Measurements from ENCODE around the gene KCNAB1. TPM values are rescaled to one million over a fixed set of nuclear protein-coding genes. Genes with fewer than 3 reads are reported as not detected.

Gene KCNAB1
- total RNA-seq, 1 experiment from 2014 or later: not detected

- no peaks in the 10 kb centered on the region for H3K4me1 ChIP-seq (ENCODE audit: control insufficient read depth in 1 of 2, insufficient read depth in 2 of 2, low read length in 2 of 2)
- ChIA-PET RAD21 (ENCODE audit: low non-redundant PET in 1 of 2, low total read pairs in 2 of 2, uncharacterized antibody in 2 of 2, unreplicated experiment in 2 of 2) (no interaction called here), POLR2A (no interaction called here), CTCF (no interaction called here)
- BruUV-seq (replicated peaks): no TSS peak
- H3K4me2 ChIP-seq (ENCODE audit: low read length): no peak overlapping the region
- H3K27ac ChIP-seq (ENCODE audit: low read depth, low read length): no peak overlapping the region
- DNase-seq (ENCODE audit: low read depth, low spot score) (no peak), ATAC-seq (no peak)
- no peaks in the 10 kb centered on the region for H4K20me1 ChIP-seq (ENCODE audit: insufficient read depth)
- H3K79me2 ChIP-seq (ENCODE audit: insufficient read depth, low read length): no peaks in the 10 kb centered on the region
- no peak overlapping the region for H3K4me3 ChIP-seq (replicated peaks in 1 of 2; ENCODE audit: low read depth in 1 of 2, low read length in 2 of 2)
- H3K9ac ChIP-seq (ENCODE audit: low read length): no peak overlapping the region
- H3K27me3 ChIP-seq (ENCODE audit: insufficient read depth, low read length): no peaks in the 10 kb centered on the region
- H3K36me3 ChIP-seq (ENCODE audit: control insufficient read depth in 1 of 2, insufficient read depth in 2 of 2, low read length in 2 of 2): no peaks in the 10 kb centered on the region
- intact Hi-C loops (cut with micrococcal nuclease): no loop called here
- H3K9me3 ChIP-seq (ENCODE audit: control insufficient read depth in 1 of 2, insufficient read depth in 1 of 2, low read depth in 1 of 2, low read length in 2 of 2): no peaks in the 10 kb centered on the region
- no peaks in the 10 kb centered on the region for H3K9me2 ChIP-seq (ENCODE audit: insufficient read depth)
- H2AFZ ChIP-seq (ENCODE audit: low read depth, low read length, poor library complexity, severe bottlenecking): no peak overlapping the region
- no peak for TF ChIP-seq MAX (IDR thresholded peaks at IDR 0.05)
- TF ChIP-seq ELF1 (IDR thresholded peaks at IDR 0.05; ENCODE audit: borderline replicate concordance, low read depth): no peak
- no peak for TF ChIP-seq POLR2AphosphoS5 (IDR thresholded peaks at IDR 0.05; ENCODE audit: low read depth, low read length)
- TF ChIP-seq YY1 (IDR thresholded peaks at IDR 0.05; ENCODE audit: extremely low read depth, insufficient replicate concordance, low read depth, low read length): no peak
- TF ChIP-seq CBX3 (IDR thresholded peaks at IDR 0.05; ENCODE audit: low read depth): no peak
- TF ChIP-seq TCF7L2 (IDR thresholded peaks at IDR 0.05; ENCODE audit: borderline replicate concordance, extremely low read depth, insufficient read depth, insufficient read length): no peak
- TF ChIP-seq CEBPB (IDR thresholded peaks at IDR 0.05; ENCODE audit: low read depth): no peak
- no peak for TF ChIP-seq ZNF274 (IDR thresholded peaks at IDR 0.05; ENCODE audit: low read depth, low read length)
- TF ChIP-seq SRF (IDR thresholded peaks at IDR 0.05; ENCODE audit: low read depth): no peak
Measured at GRCh38 chr3:156209631-156210335, 89.4 kb downstream of the KCNAB1 start.

GRCh38 chr3:156211583-156211982 is 91.2 kb downstream of the KCNAB1 start:
- intact Hi-C loops (cut with micrococcal nuclease): no loop called here
- ChIA-PET POLR2A (no interaction called here), RAD21 (ENCODE audit: low non-redundant PET in 1 of 2, low total read pairs in 2 of 2, uncharacterized antibody in 2 of 2, unreplicated experiment in 2 of 2) (no interaction called here), CTCF (no interaction called here)
- BruUV-seq (replicated peaks): no TSS peak
- H3K36me3 ChIP-seq (ENCODE audit: control insufficient read depth in 1 of 2, insufficient read depth in 2 of 2, low read length in 2 of 2): no peaks in the 10 kb centered on the region
- no peaks in the 10 kb centered on the region for H3K9me2 ChIP-seq (ENCODE audit: insufficient read depth)
- no peak overlapping the region for H2AFZ ChIP-seq (ENCODE audit: low read depth, low read length, poor library complexity, severe bottlenecking)
- H4K20me1 ChIP-seq (ENCODE audit: insufficient read depth): no peaks in the 10 kb centered on the region
- no peak for TF ChIP-seq POLR2AphosphoS5 (IDR thresholded peaks at IDR 0.05; ENCODE audit: low read depth, low read length)
- TF ChIP-seq ATF3 (IDR thresholded peaks at IDR 0.05): no peak
- TF ChIP-seq JUND (IDR thresholded peaks at IDR 0.05): no peak
- no peak for TF ChIP-seq CEBPB (IDR thresholded peaks at IDR 0.05; ENCODE audit: low read depth)
- no peak for TF ChIP-seq MAX (IDR thresholded peaks at IDR 0.05)
- no peak overlapping the region for H3K27ac ChIP-seq (ENCODE audit: low read depth, low read length)
- DNase-seq (ENCODE audit: low read depth, low spot score): no peak
- no peaks in the 10 kb centered on the region for H3K79me2 ChIP-seq (ENCODE audit: insufficient read depth, low read length)
- no peaks in the 10 kb centered on the region for H3K4me1 ChIP-seq (ENCODE audit: control insufficient read depth in 1 of 2, insufficient read depth in 2 of 2, low read length in 2 of 2)
- H3K9ac ChIP-seq (ENCODE audit: low read length): no peak overlapping the region
- H3K9me3 ChIP-seq (ENCODE audit: control insufficient read depth in 1 of 2, insufficient read depth in 1 of 2, low read depth in 1 of 2, low read length in 2 of 2): no peaks in the 10 kb centered on the region
- no peaks in the 10 kb centered on the region for H3K27me3 ChIP-seq (ENCODE audit: insufficient read depth, low read length)
- no peak overlapping the region for H3K4me3 ChIP-seq (replicated peaks in 1 of 2; ENCODE audit: low read depth in 1 of 2, low read length in 2 of 2)
- no peak for ATAC-seq
- no peak overlapping the region for H3K4me2 ChIP-seq (ENCODE audit: low read length)

Data from HCT116 (cell line).